ENCODE results near the gene MARS1. TPM values are rescaled to one million over a fixed set of nuclear protein-coding genes. Genes with fewer than 3 reads are reported as not detected.
"Not testable (repeated sequence)": the region's sequence is repeated elsewhere in the genome, so short reads cannot be mapped to it uniquely, and the experiment has no call there.

Gene MARS1
- total RNA-seq, 2 donors from 2014 or later = 90.3 to 195 TPM

GRCh38 chr12:57496822-57497221 lies 9.0 kb downstream of the MARS1 start:
- no peak overlapping the region for H3K9ac ChIP-seq (ENCODE audit: low read depth in 2 of 2, low read length in 2 of 2)
- no peaks in the 10 kb centered on the region for H3K36me3 ChIP-seq
- no peak for TF ChIP-seq CTCF (IDR thresholded peaks at IDR 0.05)
- DNase-seq = no peak
- no peak overlapping the region for H3K27ac ChIP-seq
- no peaks in the 10 kb centered on the region for H3K4me1 ChIP-seq
- no peaks in the 10 kb centered on the region for H3K9me3 ChIP-seq
- H3K27me3 ChIP-seq = no peaks in the 10 kb centered on the region
- H3K4me3 ChIP-seq = no peak overlapping the region
- intact Hi-C loops (cut with DNase I) = no loop called here

- no peak for DNase-seq
These were observed 9.6 kb downstream of the MARS1 start for GRCh38 chr12:57497223-57498131.

GRCh38 chr12:57498132-57498502 lies 10.2 kb downstream of the MARS1 start:
- no peaks in the 10 kb centered on the region for H3K9me3 ChIP-seq
- no peaks in the 10 kb centered on the region for H3K27me3 ChIP-seq
- no peak overlapping the region for H3K27ac ChIP-seq
- no peak for DNase-seq
- H3K9ac ChIP-seq (ENCODE audit: low read depth in 2 of 2, low read length in 2 of 2) = no peak overlapping the region
- no peak for TF ChIP-seq CTCF (IDR thresholded peaks at IDR 0.05)
- no peaks in the 10 kb centered on the region for H3K36me3 ChIP-seq
- no peak overlapping the region for H3K4me3 ChIP-seq
- no peaks in the 10 kb centered on the region for H3K4me1 ChIP-seq
- intact Hi-C loops (cut with DNase I) = no loop called here

More at GRCh38 chr12:57497223-57498131, 9.6 kb downstream of the MARS1 start:
- no peaks in the 10 kb centered on the region for H3K9me3 ChIP-seq
- TF ChIP-seq CTCF (IDR thresholded peaks at IDR 0.05) = no peak
- no peak overlapping the region for H3K4me3 ChIP-seq
- no peaks in the 10 kb centered on the region for H3K4me1 ChIP-seq
- H3K27me3 ChIP-seq = no peaks in the 10 kb centered on the region
- no peak overlapping the region for H3K27ac ChIP-seq
- no peak overlapping the region for H3K9ac ChIP-seq (ENCODE audit: low read depth in 2 of 2, low read length in 2 of 2)
- intact Hi-C loops (cut with DNase I) = no loop called here
- no peaks in the 10 kb centered on the region for H3K36me3 ChIP-seq

- no peak for TF ChIP-seq CTCF (IDR thresholded peaks at IDR 0.05)
- no peak for DNase-seq
- Histone ChIP-seq H3K9ac (ENCODE audit: low read depth in 2 of 2, low read length in 2 of 2) (no peak overlapping the region), H3K36me3 (no peaks in the 10 kb centered on the region), H3K9me3 (no peaks in the 10 kb centered on the region), H3K27me3 (no peaks in the 10 kb centered on the region), H3K4me1 (no peaks in the 10 kb centered on the region), H3K27ac (no peak overlapping the region), H3K4me3 (no peak overlapping the region)
- intact Hi-C loops (cut with DNase I) = no loop called here
These were observed 10.7 kb downstream of the MARS1 start for GRCh38 chr12:57498571-57498970.

- TF ChIP-seq CTCF (IDR thresholded peaks at IDR 0.05) = no peak
- Histone ChIP-seq H3K9ac (ENCODE audit: low read depth in 2 of 2, low read length in 2 of 2) (no peak overlapping the region), H3K36me3 (peaks cover 1% of the 10 kb centered on the region), H3K27me3 (no peaks in the 10 kb centered on the region), H3K9me3 (no peaks in the 10 kb centered on the region), H3K27ac (no peak overlapping the region), H3K4me3 (no peak overlapping the region), H3K4me1 (no peaks in the 10 kb centered on the region)
- no peak for DNase-seq
- intact Hi-C loops (cut with DNase I) = no loop called here
These were observed 12.3 kb downstream of the MARS1 start for GRCh38 chr12:57500213-57500612.

- H3K9ac ChIP-seq (ENCODE audit: low read depth in 2 of 2, low read length in 2 of 2); H3K4me3 ChIP-seq; intact Hi-C loops (cut with DNase I); H3K4me1 ChIP-seq; H3K27me3 ChIP-seq; H3K27ac ChIP-seq; DNase-seq; H3K9me3 ChIP-seq; H3K36me3 ChIP-seq: not testable (repeated sequence)
These were observed 14.6 kb downstream of the MARS1 start for GRCh38 chr12:57502311-57502969.

- peaks cover 12% of the 10 kb centered on the region for H3K36me3 ChIP-seq
- H3K27me3 ChIP-seq; H3K27ac ChIP-seq; H3K9me3 ChIP-seq; H3K4me1 ChIP-seq; intact Hi-C loops (cut with DNase I); H3K4me3 ChIP-seq; H3K9ac ChIP-seq (ENCODE audit: low read depth in 2 of 2, low read length in 2 of 2); DNase-seq: not testable (repeated sequence)
These were observed 18.7 kb downstream of the MARS1 start for GRCh38 chr12:57506541-57506940.

GRCh38 chr12:57507796-57508195 lies 19.9 kb downstream of the MARS1 start:
- H3K9me3 ChIP-seq; H3K4me1 ChIP-seq; H3K9ac ChIP-seq (ENCODE audit: low read depth in 2 of 2, low read length in 2 of 2); H3K27ac ChIP-seq; intact Hi-C loops (cut with DNase I); H3K27me3 ChIP-seq; H3K4me3 ChIP-seq; DNase-seq: not testable (repeated sequence)
- peaks cover 12% of the 10 kb centered on the region for H3K36me3 ChIP-seq

All from colonic mucosa (tissue), 4 donors.